Hepatocyte (in vitro differentiated cells): ENCODE results near the gene MFAP5.

Source experiments
- EZH2phosphoT487 ChIP-seq: fragments of 200-600 bp; sonication (generic); IDR thresholded peaks from one replicate; pipeline ENCODE4 v1.6.1; 2018; ENCODE audit warnings: antibody characterized with exemption, mild to moderate bottlenecking, low read depth, moderate library complexity; ENCODE audit not compliant: unreplicated experiment, severe bottlenecking
- TF ChIP-seq, protein P1 (sequence below): fragments of 200-600 bp; sonication (generic); IDR thresholded peaks from 2 replicates; pipeline ENCODE4 v1.5.1; 2016; ENCODE audit warnings: antibody characterized with exemption, mild to moderate bottlenecking; ENCODE audit not compliant: poor library complexity

DNA sequence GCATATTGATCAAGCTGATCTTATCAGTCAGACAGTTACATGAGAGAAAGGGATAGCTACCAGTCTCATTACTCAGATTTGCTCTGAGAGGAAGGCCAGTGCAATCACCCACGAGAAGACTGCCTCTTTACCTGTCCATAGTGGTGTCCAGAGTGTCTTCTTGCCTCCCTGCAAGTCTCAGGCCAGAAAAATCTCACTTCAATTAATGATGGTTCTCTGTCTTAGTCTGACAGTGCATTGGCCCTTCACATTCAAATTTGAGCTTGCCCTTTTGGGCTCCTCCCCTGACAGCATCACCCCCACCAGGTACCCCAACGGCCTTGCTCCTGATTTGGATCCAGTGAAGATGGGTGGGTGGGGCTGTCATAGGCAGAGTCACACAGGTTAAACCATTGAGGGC lies 50.0 kb downstream of the MFAP5 start, which contains the start of gene AICDA:
- TF ChIP-seq, protein P1, sequence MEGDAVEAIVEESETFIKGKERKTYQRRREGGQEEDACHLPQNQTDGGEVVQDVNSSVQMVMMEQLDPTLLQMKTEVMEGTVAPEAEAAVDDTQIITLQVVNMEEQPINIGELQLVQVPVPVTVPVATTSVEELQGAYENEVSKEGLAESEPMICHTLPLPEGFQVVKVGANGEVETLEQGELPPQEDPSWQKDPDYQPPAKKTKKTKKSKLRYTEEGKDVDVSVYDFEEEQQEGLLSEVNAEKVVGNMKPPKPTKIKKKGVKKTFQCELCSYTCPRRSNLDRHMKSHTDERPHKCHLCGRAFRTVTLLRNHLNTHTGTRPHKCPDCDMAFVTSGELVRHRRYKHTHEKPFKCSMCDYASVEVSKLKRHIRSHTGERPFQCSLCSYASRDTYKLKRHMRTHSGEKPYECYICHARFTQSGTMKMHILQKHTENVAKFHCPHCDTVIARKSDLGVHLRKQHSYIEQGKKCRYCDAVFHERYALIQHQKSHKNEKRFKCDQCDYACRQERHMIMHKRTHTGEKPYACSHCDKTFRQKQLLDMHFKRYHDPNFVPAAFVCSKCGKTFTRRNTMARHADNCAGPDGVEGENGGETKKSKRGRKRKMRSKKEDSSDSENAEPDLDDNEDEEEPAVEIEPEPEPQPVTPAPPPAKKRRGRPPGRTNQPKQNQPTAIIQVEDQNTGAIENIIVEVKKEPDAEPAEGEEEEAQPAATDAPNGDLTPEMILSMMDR = no peak
- TF ChIP-seq EZH2phosphoT487 = no peak
